HepG2 (cell line): ENCODE measurements around the gene NUFIP1.

Experiments used
- ARNT ChIP-seq: fragments of 450-650 bp; IDR thresholded peaks from 2 replicates; pipeline ENCODE4 v1.6.1; 2017
- ELF1 ChIP-seq: sonication (generic); formaldehyde crosslinking; IDR thresholded peaks from 2 replicates; pipeline ENCODE4 v1.4.0; 2020; ENCODE audit warnings: missing genetic modification reagents
- EZH2 ChIP-seq: conservative IDR thresholded peaks from 2 replicates; pipeline ENCODE4 v1.6.1; 2012; ENCODE audit warnings: mild to moderate bottlenecking, low read depth, low read length, moderate library complexity
- FLYWCH1 ChIP-seq: sonication (generic); formaldehyde crosslinking; IDR thresholded peaks from 2 replicates; pipeline ENCODE4 v1.8.1; 2023; ENCODE audit warnings: mild to moderate bottlenecking, missing genetic modification reagents
- GTF2F1 ChIP-seq: fragments of 150-350 bp; IDR thresholded peaks from 2 replicates; pipeline ENCODE4 v1.6.1; 2014; ENCODE audit warnings: low read length
- POLR2AphosphoS5 ChIP-seq: IDR thresholded peaks from 2 replicates; pipeline ENCODE4 v1.6.1; 2012; ENCODE audit warnings: low read depth, low read length
- PREB ChIP-seq: sonication (generic); formaldehyde crosslinking; IDR thresholded peaks from 2 replicates; pipeline ENCODE4 v1.4.0; 2020; ENCODE audit warnings: missing genetic modification reagents
- RAD21 ChIP-seq: fragments of 450-650 bp; formaldehyde crosslinking; IDR thresholded peaks from 2 replicates; pipeline ENCODE4 v1.5.0; 2020; ENCODE audit warnings: mild to moderate bottlenecking
- REST ChIP-seq, 2 experiments: IDR thresholded peaks; 2 replicates each; pipeline ENCODE4 v1.6.1; 2011 to 2012; ENCODE audit warnings: low read length in 2 of 2, borderline replicate concordance in 1 of 2, low read depth in 1 of 2, mild to moderate bottlenecking in 1 of 2, moderate library complexity in 1 of 2
- ZFP36L1 ChIP-seq: sonication (generic); formaldehyde crosslinking; IDR thresholded peaks from 2 replicates; pipeline ENCODE4 v1.8.0; 2022; ENCODE audit warnings: mild to moderate bottlenecking, missing genetic modification reagents, moderate library complexity
- TF ChIP-seq, protein P1 (sequence below): sonication (generic); formaldehyde crosslinking; IDR thresholded peaks from 2 replicates; pipeline ENCODE4 v1.4.0; 2020; ENCODE audit warnings: missing genetic modification reagents
- TF ChIP-seq, protein P2 (sequence below): sonication (generic); formaldehyde crosslinking; IDR thresholded peaks from one replicate; pipeline ENCODE4 v1.5.1; 2020; ENCODE audit warnings: mild to moderate bottlenecking, missing genetic modification reagents; ENCODE audit errors: not compliant biosample characterization
- TF ChIP-seq, protein P3 (sequence below): sonication (generic); formaldehyde crosslinking; IDR thresholded peaks from 2 replicates; pipeline ENCODE4 v1.5.0; 2020; ENCODE audit warnings: mild to moderate bottlenecking, missing genetic modification reagents, moderate library complexity

- TF ChIP-seq, protein P1, sequence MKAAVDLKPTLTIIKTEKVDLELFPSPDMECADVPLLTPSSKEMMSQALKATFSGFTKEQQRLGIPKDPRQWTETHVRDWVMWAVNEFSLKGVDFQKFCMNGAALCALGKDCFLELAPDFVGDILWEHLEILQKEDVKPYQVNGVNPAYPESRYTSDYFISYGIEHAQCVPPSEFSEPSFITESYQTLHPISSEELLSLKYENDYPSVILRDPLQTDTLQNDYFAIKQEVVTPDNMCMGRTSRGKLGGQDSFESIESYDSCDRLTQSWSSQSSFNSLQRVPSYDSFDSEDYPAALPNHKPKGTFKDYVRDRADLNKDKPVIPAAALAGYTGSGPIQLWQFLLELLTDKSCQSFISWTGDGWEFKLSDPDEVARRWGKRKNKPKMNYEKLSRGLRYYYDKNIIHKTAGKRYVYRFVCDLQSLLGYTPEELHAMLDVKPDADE (CRISPR knock-in tag): no peak
- TF ChIP-seq, protein P2, sequence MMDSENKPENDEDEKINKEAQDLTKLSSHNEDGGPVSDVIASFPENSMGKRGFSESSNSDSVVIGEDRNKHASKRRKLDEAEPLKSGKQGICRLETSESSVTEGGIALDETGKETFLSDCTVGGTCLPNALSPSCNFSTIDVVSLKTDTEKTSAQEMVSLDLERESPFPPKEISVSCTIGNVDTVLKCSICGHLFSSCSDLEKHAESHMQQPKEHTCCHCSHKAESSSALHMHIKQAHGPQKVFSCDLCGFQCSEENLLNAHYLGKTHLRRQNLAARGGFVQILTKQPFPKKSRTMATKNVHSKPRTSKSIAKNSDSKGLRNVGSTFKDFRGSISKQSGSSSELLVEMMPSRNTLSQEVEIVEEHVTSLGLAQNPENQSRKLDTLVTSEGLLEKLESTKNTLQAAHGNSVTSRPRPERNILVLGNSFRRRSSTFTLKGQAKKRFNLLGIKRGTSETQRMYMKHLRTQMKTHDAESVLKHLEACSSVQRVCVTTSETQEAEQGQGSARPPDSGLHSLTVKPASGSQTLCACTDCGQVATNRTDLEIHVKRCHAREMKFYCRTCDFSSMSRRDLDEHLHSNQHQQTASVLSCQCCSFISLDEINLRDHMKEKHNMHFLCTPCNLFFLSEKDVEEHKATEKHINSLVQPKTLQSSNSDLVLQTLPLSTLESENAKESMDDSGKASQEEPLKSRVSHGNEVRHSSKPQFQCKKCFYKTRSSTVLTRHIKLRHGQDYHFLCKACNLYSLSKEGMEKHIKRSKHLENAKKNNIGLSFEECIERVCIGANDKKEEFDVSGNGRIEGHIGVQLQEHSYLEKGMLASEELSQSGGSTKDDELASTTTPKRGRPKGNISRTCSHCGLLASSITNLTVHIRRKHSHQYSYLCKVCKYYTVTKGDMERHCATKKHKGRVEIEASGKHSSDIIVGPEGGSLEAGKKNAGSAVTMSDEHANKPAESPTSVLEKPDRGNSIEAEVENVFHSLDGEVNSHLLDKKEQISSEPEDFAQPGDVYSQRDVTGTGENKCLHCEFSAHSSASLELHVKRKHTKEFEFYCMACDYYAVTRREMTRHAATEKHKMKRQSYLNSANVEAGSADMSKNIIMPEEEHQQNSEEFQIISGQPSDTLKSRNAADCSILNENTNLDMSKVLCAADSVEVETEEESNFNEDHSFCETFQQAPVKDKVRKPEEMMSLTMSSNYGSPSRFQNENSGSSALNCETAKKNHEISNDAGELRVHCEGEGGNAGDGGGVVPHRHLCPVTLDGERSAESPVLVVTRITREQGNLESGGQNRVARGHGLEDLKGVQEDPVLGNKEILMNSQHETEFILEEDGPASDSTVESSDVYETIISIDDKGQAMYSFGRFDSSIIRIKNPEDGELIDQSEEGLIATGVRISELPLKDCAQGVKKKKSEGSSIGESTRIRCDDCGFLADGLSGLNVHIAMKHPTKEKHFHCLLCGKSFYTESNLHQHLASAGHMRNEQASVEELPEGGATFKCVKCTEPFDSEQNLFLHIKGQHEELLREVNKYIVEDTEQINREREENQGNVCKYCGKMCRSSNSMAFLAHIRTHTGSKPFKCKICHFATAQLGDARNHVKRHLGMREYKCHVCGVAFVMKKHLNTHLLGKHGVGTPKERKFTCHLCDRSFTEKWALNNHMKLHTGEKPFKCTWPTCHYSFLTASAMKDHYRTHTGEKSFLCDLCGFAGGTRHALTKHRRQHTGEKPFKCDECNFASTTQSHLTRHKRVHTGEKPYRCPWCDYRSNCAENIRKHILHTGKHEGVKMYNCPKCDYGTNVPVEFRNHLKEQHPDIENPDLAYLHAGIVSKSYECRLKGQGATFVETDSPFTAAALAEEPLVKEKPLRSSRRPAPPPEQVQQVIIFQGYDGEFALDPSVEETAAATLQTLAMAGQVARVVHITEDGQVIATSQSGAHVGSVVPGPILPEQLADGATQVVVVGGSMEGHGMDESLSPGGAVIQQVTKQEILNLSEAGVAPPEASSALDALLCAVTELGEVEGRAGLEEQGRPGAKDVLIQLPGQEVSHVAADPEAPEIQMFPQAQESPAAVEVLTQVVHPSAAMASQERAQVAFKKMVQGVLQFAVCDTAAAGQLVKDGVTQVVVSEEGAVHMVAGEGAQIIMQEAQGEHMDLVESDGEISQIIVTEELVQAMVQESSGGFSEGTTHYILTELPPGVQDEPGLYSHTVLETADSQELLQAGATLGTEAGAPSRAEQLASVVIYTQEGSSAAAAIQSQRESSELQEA (CRISPR knock-in tag): no peak
- TF ChIP-seq EZH2 (no peak), ARNT (no peak), FLYWCH1 (no peak), REST (IDR thresholded peaks at IDR 0.05; ENCODE audit: borderline replicate concordance in 1 of 2, low read depth in 1 of 2, low read length in 2 of 2) (no peak), RAD21 (CRISPR knock-in tag) (no peak), PREB (CRISPR knock-in tag) (no peak), GTF2F1 (no peak), POLR2AphosphoS5 (no peak), ZFP36L1 (CRISPR knock-in tag) (no peak), ELF1 (CRISPR knock-in tag) (no peak)
- TF ChIP-seq, protein P3, sequence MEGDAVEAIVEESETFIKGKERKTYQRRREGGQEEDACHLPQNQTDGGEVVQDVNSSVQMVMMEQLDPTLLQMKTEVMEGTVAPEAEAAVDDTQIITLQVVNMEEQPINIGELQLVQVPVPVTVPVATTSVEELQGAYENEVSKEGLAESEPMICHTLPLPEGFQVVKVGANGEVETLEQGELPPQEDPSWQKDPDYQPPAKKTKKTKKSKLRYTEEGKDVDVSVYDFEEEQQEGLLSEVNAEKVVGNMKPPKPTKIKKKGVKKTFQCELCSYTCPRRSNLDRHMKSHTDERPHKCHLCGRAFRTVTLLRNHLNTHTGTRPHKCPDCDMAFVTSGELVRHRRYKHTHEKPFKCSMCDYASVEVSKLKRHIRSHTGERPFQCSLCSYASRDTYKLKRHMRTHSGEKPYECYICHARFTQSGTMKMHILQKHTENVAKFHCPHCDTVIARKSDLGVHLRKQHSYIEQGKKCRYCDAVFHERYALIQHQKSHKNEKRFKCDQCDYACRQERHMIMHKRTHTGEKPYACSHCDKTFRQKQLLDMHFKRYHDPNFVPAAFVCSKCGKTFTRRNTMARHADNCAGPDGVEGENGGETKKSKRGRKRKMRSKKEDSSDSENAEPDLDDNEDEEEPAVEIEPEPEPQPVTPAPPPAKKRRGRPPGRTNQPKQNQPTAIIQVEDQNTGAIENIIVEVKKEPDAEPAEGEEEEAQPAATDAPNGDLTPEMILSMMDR: no peak
Measured at GRCh38 chr13:44921246-44921877, 67.9 kb downstream of the NUFIP1 start.
